ENCODE measurements around the gene FMNL1. TPM values are rescaled to one million over a fixed set of nuclear protein-coding genes. Genes with fewer than 3 reads are reported as not detected.

Gene FMNL1, protein sequence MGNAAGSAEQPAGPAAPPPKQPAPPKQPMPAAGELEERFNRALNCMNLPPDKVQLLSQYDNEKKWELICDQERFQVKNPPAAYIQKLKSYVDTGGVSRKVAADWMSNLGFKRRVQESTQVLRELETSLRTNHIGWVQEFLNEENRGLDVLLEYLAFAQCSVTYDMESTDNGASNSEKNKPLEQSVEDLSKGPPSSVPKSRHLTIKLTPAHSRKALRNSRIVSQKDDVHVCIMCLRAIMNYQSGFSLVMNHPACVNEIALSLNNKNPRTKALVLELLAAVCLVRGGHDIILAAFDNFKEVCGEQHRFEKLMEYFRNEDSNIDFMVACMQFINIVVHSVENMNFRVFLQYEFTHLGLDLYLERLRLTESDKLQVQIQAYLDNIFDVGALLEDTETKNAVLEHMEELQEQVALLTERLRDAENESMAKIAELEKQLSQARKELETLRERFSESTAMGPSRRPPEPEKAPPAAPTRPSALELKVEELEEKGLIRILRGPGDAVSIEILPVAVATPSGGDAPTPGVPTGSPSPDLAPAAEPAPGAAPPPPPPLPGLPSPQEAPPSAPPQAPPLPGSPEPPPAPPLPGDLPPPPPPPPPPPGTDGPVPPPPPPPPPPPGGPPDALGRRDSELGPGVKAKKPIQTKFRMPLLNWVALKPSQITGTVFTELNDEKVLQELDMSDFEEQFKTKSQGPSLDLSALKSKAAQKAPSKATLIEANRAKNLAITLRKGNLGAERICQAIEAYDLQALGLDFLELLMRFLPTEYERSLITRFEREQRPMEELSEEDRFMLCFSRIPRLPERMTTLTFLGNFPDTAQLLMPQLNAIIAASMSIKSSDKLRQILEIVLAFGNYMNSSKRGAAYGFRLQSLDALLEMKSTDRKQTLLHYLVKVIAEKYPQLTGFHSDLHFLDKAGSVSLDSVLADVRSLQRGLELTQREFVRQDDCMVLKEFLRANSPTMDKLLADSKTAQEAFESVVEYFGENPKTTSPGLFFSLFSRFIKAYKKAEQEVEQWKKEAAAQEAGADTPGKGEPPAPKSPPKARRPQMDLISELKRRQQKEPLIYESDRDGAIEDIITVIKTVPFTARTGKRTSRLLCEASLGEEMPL
- 2.8 and 3.0 TPM in 2 replicates for total RNA-seq (2022)
- Bru-seq, nascent RNA = percentile 15 among the genes with signal in this experiment
- percentile 15 among the genes with signal in this experiment for BruChase-seq, experiment 1, labeled RNA remaining after a 2-hour chase
- BruChase-seq, experiment 2, labeled RNA remaining after a 6-hour chase = percentile 26 among the genes with signal in this experiment
- long read RNA-seq = 0 reads

DNA sequence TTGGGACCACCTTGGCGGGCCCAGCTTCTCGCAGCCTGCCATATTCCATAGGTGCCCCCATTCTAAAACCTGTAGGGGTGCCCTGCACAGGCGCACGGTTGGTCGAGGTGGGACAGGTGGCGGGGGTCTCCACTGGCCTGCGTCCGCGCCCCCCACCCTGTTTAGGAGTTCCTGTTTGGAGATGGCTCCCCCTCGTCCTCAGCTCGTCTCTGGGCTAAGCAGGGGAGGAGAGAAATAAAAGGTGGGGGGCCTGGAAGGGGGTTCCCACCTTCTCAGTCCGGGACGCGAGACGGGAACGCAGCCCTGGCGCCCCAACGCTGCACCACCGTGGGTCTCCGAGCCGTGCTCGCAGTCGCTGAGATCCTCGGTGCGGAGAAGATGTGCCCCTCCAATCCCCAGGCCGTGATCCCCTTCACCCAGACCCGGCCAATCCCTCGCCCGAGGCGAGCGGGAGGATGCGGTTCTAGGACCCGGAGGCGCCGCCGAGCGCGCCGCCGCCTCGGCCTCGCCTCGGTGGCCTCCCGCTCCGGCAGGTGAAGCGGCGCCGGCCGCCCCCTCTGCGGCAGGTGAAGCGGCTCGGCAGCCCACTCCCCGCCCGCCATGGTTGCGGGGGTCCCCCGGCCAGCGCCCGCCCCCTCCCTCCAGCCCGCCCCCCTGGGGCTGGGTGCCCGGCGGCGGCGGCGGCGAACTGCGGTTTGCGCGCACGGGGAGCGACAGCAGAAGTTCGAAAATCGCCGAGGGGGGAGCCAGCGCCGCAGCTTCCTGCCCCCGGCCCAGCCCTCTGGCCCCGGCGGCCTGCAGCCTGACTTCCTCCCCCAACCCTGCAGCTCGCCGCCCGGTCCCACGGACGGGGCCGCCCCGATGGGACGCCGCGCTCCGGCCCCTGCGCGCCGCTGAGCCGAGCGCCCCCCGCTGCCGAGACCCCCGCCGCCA lies at the start of gene FMNL1:
TSS of gene FMNL1 (plus strand) at position 805 of the 933 bp plus-strand sequence. CDS start 240 bp downstream, outside the sequence.
- intact Hi-C loops (cut with micrococcal nuclease; ENCODE audit: unreplicated experiment) = no loop called here
- CTCF ChIA-PET = interaction anchor here (0.9 to 3.8 kb wide), 4 partner anchors 10 to 204 kb away, joined by 6 to 42 read pairs (median 14); no protein-coding TSS in a partner anchor
- Mint-ChIP-seq H3K9me3 (ENCODE audit: unreplicated experiment) (no peaks in the 10 kb centered on the region), H3K4me1 (ENCODE audit: low read depth, unreplicated experiment) (no peaks in the 10 kb centered on the region), H3K4me3 (ENCODE audit: unreplicated experiment) (peak within 1 kb of the TSS; percentile 73), H3K27ac (ENCODE audit: unreplicated experiment) (no peak within 1 kb of the TSS), H3K27me3 (ENCODE audit: insufficient read depth, unreplicated experiment) (peaks cover 17% of the 10 kb centered on the region), H3K36me3 (ENCODE audit: insufficient read depth, unreplicated experiment) (no peaks in the 10 kb centered on the region)
- POLR2A ChIA-PET = no interaction called here
- H3K27me3 ChIP-seq (replicated peaks; ENCODE audit: control insufficient read depth, insufficient read depth, low read length) = peaks cover 1% of the 10 kb centered on the region; the same call in 1 of the 2 replicates
- no TSS peak for BruUV-seq (replicated peaks)
- no peaks in the 10 kb centered on the region for H3K36me3 ChIP-seq (ENCODE audit: control insufficient read depth, insufficient read depth, low read length)
- TF ChIP-seq, protein P1, sequence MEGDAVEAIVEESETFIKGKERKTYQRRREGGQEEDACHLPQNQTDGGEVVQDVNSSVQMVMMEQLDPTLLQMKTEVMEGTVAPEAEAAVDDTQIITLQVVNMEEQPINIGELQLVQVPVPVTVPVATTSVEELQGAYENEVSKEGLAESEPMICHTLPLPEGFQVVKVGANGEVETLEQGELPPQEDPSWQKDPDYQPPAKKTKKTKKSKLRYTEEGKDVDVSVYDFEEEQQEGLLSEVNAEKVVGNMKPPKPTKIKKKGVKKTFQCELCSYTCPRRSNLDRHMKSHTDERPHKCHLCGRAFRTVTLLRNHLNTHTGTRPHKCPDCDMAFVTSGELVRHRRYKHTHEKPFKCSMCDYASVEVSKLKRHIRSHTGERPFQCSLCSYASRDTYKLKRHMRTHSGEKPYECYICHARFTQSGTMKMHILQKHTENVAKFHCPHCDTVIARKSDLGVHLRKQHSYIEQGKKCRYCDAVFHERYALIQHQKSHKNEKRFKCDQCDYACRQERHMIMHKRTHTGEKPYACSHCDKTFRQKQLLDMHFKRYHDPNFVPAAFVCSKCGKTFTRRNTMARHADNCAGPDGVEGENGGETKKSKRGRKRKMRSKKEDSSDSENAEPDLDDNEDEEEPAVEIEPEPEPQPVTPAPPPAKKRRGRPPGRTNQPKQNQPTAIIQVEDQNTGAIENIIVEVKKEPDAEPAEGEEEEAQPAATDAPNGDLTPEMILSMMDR (IDR thresholded peaks at IDR 0.05; ENCODE audit: insufficient read depth in 1 of 2, low read depth in 1 of 2, low read length in 1 of 2, severe bottlenecking in 1 of 2, unreplicated experiment in 1 of 2) = no peak
- peak within 1 kb of the TSS; percentile 47 for H3K4me3 ChIP-seq (ENCODE audit: low read depth, low read length)
- H3K9me3 ChIP-seq = no peaks in the 10 kb centered on the region
- no peak for DNase-seq
- H3K4me1 ChIP-seq = peaks cover 5% of the 10 kb centered on the region; the same call in 1 of the 2 replicates

DNA sequence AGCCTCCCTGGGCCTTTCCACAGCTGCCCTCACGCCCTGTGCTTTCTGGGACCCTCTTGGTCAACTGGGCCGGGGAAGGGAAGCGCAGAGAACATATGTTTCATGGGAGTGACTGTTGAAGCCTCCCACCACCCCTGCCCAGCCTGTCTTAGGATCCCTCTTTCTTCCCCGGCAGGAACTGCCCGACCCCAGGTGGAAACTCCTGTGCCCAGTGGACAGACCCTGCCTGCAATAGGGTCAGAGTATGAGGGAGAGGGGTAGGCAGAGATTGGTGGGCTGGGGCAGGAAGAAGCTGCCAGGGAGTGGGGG lies 49.5 kb upstream of the FMNL1 start:
- H3K4me1 ChIP-seq = peaks cover 68% of the 10 kb centered on the region
- H3K4me3 ChIP-seq (ENCODE audit: low read depth, low read length) = peak overlapping the region; percentile 2; the same call in 1 of the 2 replicates
- ChIA-PET CTCF (interaction anchor here (0.8 to 4.5 kb wide), 10 partner anchors 11 to 253 kb away, joined by 4 to 47 read pairs (median 18); partner anchors contain the start of genes ACBD4, HEXIM1 and HEXIM2), POLR2A (interaction anchor here (0.6 to 8.1 kb wide), 6 partner anchors 11 to 37 kb away, joined by 3 to 183 read pairs (median 9); partner anchors contain the start of genes ACBD4, HEXIM1 and HEXIM2)
- H3K27ac Mint-ChIP-seq (ENCODE audit: unreplicated experiment) = peak overlapping the region; percentile 94
- no peaks in the 10 kb centered on the region for H3K27me3 Mint-ChIP-seq (ENCODE audit: insufficient read depth, unreplicated experiment)
- no peaks in the 10 kb centered on the region for H3K9me3 ChIP-seq
- TF ChIP-seq, protein P1 (IDR thresholded peaks at IDR 0.05; ENCODE audit: insufficient read depth in 1 of 2, low read depth in 1 of 2, low read length in 1 of 2, severe bottlenecking in 1 of 2, unreplicated experiment in 1 of 2) = no peak
- no peaks in the 10 kb centered on the region for H3K9me3 Mint-ChIP-seq (ENCODE audit: unreplicated experiment)
- H3K4me1 Mint-ChIP-seq (ENCODE audit: low read depth, unreplicated experiment) = peaks cover 45% of the 10 kb centered on the region
- TSS peak; percentile 56 for BruUV-seq (replicated peaks)
- no peaks in the 10 kb centered on the region for H3K27me3 ChIP-seq (replicated peaks; ENCODE audit: control insufficient read depth, insufficient read depth, low read length)
- no peaks in the 10 kb centered on the region for H3K36me3 ChIP-seq (ENCODE audit: control insufficient read depth, insufficient read depth, low read length)
- peak overlapping the region; percentile 64 for H3K4me3 Mint-ChIP-seq (ENCODE audit: unreplicated experiment)
- intact Hi-C loops (cut with micrococcal nuclease; ENCODE audit: unreplicated experiment) = no loop called here
- H3K36me3 Mint-ChIP-seq (ENCODE audit: insufficient read depth, unreplicated experiment) = peaks cover 31% of the 10 kb centered on the region
- no peak for DNase-seq
